HG03378 (cell line): ENCODE results near the gene SVIL.
"Not testable (repeated sequence)": the region's sequence is repeated elsewhere in the genome, so short reads cannot be mapped to it uniquely, and the experiment has no call there.

Experiments
- ATAC-seq: cut with Tn5 transposase; IDR thresholded peaks from one replicate; pipeline ENCODE4 v1.9.1; 2021; ENCODE audit warnings: mild to moderate bottlenecking, moderate library complexity; ENCODE audit not compliant: unreplicated experiment

Gene SVIL

GRCh38 chr10:29545122-29545521, 89.6 kb downstream of the SVIL start:
- ATAC-seq: no peak

- ATAC-seq: no peak
Observed at GRCh38 chr10:29543715-29544114, 91.1 kb downstream of the SVIL start.

- no peak for ATAC-seq
Observed at GRCh38 chr10:29542723-29543122, 92.0 kb downstream of the SVIL start.

GRCh38 chr10:29541422-29542210, 93.2 kb downstream of the SVIL start:
- no peak for ATAC-seq

- ATAC-seq: no peak
Observed at GRCh38 chr10:29540016-29540415, 94.8 kb downstream of the SVIL start.

GRCh38 chr10:29539412-29539811, 95.4 kb downstream of the SVIL start:
- ATAC-seq: no peak

GRCh38 chr10:29537799-29538198, 97.0 kb downstream of the SVIL start:
- no peak for ATAC-seq

GRCh38 chr10:29536691-29537090, 98.1 kb downstream of the SVIL start:
- ATAC-seq: not testable (repeated sequence)

GRCh38 chr10:29535778-29536453, 98.9 kb downstream of the SVIL start:
- ATAC-seq: no peak

GRCh38 chr10:29535012-29535777, 99.6 kb downstream of the SVIL start:
- ATAC-seq: no peak

- no peak for ATAC-seq
Observed at GRCh38 chr10:29534590-29534989, 100.2 kb downstream of the SVIL start.

- ATAC-seq: no peak
Observed at GRCh38 chr10:29533696-29534285, 101.0 kb downstream of the SVIL start.

GRCh38 chr10:29533046-29533445, 101.7 kb downstream of the SVIL start:
- no peak for ATAC-seq

GRCh38 chr10:29532256-29532878, 102.4 kb downstream of the SVIL start:
- ATAC-seq: no peak

- no peak for ATAC-seq
Observed at GRCh38 chr10:29530112-29530976, 104.4 kb downstream of the SVIL start.

- no peak for ATAC-seq
Observed at GRCh38 chr10:29529146-29529545, 105.6 kb downstream of the SVIL start.

- ATAC-seq: no peak
Observed at GRCh38 chr10:29525762-29526161, 109.0 kb downstream of the SVIL start.

GRCh38 chr10:29524720-29525119, 110.1 kb downstream of the SVIL start:
- no peak for ATAC-seq

GRCh38 chr10:29524294-29524693, 110.5 kb downstream of the SVIL start:
- no peak for ATAC-seq

GRCh38 chr10:29522918-29523317, 111.9 kb downstream of the SVIL start:
- no peak for ATAC-seq
